22Rv1 (cell line): Measurements from ENCODE around the gene IL1RAPL2.

Experiments
- ZFX ChIP-seq: fragments of 450-650 bp; IDR thresholded peaks from 2 replicates; pipeline ENCODE4 v1.6.1; 2017; ENCODE audit warnings: antibody characterized with exemption, borderline replicate concordance
- TF ChIP-seq, protein P1 (sequence below): fragments of 450-650 bp; IDR thresholded peaks from 2 replicates; pipeline ENCODE4 v1.5.1; 2017; ENCODE audit warnings: mild to moderate bottlenecking

DNA sequence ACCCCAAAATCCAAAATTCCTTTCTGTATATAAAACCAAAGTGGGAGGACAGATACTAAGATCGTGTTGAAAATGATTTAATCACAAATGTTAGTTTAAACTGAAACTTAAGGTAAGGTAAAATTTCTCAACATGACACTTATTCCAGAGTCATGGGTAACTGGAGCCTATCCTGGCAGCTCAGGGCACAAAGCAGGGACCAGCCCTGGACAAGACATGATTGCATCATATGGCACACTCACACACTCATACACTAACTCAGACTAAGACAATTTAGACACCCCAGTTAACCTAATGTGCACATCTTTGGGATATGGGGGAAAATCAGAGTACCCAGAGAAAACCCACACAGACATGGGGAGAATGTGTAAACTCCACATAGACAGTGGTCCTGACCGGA is 898.6 kb downstream of the IL1RAPL2 start:
- TF ChIP-seq, protein P1, sequence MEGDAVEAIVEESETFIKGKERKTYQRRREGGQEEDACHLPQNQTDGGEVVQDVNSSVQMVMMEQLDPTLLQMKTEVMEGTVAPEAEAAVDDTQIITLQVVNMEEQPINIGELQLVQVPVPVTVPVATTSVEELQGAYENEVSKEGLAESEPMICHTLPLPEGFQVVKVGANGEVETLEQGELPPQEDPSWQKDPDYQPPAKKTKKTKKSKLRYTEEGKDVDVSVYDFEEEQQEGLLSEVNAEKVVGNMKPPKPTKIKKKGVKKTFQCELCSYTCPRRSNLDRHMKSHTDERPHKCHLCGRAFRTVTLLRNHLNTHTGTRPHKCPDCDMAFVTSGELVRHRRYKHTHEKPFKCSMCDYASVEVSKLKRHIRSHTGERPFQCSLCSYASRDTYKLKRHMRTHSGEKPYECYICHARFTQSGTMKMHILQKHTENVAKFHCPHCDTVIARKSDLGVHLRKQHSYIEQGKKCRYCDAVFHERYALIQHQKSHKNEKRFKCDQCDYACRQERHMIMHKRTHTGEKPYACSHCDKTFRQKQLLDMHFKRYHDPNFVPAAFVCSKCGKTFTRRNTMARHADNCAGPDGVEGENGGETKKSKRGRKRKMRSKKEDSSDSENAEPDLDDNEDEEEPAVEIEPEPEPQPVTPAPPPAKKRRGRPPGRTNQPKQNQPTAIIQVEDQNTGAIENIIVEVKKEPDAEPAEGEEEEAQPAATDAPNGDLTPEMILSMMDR: no peak
- TF ChIP-seq ZFX: no peak
